HepG2 (cell line): ENCODE data around the gene TMEM86B.

Source experiments
- ATF2 ChIP-seq: sonication (generic); formaldehyde crosslinking; IDR thresholded peaks from 2 replicates; pipeline ENCODE4 v1.4.0; 2020; ENCODE audit warnings: missing genetic modification reagents
- CTCF ChIP-seq: sonication (generic); formaldehyde crosslinking; IDR thresholded peaks from 2 replicates; pipeline ENCODE4 v1.5.0; 2020; ENCODE audit warnings: mild to moderate bottlenecking, missing genetic modification reagents, moderate library complexity
- EED ChIP-seq: sonication (generic); formaldehyde crosslinking; IDR thresholded peaks from 2 replicates; pipeline ENCODE4 v1.5.0; 2020; ENCODE audit warnings: mild to moderate bottlenecking, missing genetic modification reagents
- EZH2 ChIP-seq: conservative IDR thresholded peaks from 2 replicates; pipeline ENCODE4 v1.6.1; 2012; ENCODE audit warnings: mild to moderate bottlenecking, low read depth, low read length, moderate library complexity
- FOXK1 ChIP-seq: sonication (generic); formaldehyde crosslinking; IDR thresholded peaks from 2 replicates; pipeline ENCODE4 v1.4.0; 2020; ENCODE audit warnings: low read depth, missing genetic modification reagents, borderline replicate concordance
- IRF9 ChIP-seq: sonication (generic); formaldehyde crosslinking; IDR thresholded peaks from 2 replicates; pipeline ENCODE4 v1.8.0; 2022; ENCODE audit warnings: missing genetic modification reagents, mild to moderate bottlenecking, borderline replicate concordance
- POLR2A ChIP-seq, 2 experiments: IDR thresholded peaks; 2 replicates each; pipeline ENCODE4 v1.6.1; 2011; ENCODE audit warnings: low read depth in 2 of 2, low read length in 2 of 2, mild to moderate bottlenecking in 1 of 2, moderate library complexity in 1 of 2; ENCODE audit not compliant: insufficient read depth in 1 of 2
- RAD21 ChIP-seq: fragments of 450-650 bp; formaldehyde crosslinking; IDR thresholded peaks from 2 replicates; pipeline ENCODE4 v1.5.0; 2020; ENCODE audit warnings: mild to moderate bottlenecking
- SIN3A ChIP-seq: IDR thresholded peaks from 2 replicates; pipeline ENCODE4 v1.6.1; 2011; ENCODE audit warnings: low read depth, mild to moderate bottlenecking, control low read depth, low read length, borderline replicate concordance
- SP2 ChIP-seq: sonication (generic); formaldehyde crosslinking; IDR thresholded peaks from 2 replicates; pipeline ENCODE4 v1.5.1; 2020; ENCODE audit warnings: mild to moderate bottlenecking, missing genetic modification reagents
- ZNF274 ChIP-seq: sonication (generic); formaldehyde crosslinking; IDR thresholded peaks from 2 replicates; pipeline ENCODE4 v1.5.1; 2020; ENCODE audit warnings: mild to moderate bottlenecking, missing genetic modification reagents
- ZNF280D ChIP-seq: sonication (generic); formaldehyde crosslinking; IDR thresholded peaks from 2 replicates; pipeline ENCODE4 v1.5.1; 2020; ENCODE audit warnings: mild to moderate bottlenecking, missing genetic modification reagents
- ZNF331 ChIP-seq: sonication (generic); formaldehyde crosslinking; IDR thresholded peaks from 2 replicates; pipeline ENCODE4 v1.4.0; 2020; ENCODE audit warnings: missing genetic modification reagents
- ZNF652 ChIP-seq: IDR thresholded peaks from 2 replicates; pipeline ENCODE4 v1.6.1; 2016; ENCODE audit warnings: low read depth, borderline replicate concordance

GRCh38 chr19:55213547-55213946 is 15.0 kb downstream of the TMEM86B start:
- TF ChIP-seq SP2 (CRISPR knock-in tag) = no peak
- no peak for TF ChIP-seq EED (CRISPR knock-in tag)
- TF ChIP-seq ZNF652 (CRISPR knock-in tag) = no peak
- no peak for TF ChIP-seq CTCF (CRISPR knock-in tag)
- no peak for TF ChIP-seq FOXK1
- no peak for TF ChIP-seq IRF9 (CRISPR knock-in tag)
- TF ChIP-seq ZNF331 = no peak
- no peak for TF ChIP-seq RAD21
- TF ChIP-seq POLR2A (IDR thresholded peaks at IDR 0.05; ENCODE audit: insufficient read depth in 1 of 2, low read depth in 2 of 2, low read length in 2 of 2) = no peak
- TF ChIP-seq ATF2 (CRISPR knock-in tag) = no peak
- TF ChIP-seq ZNF280D (CRISPR knock-in tag) = no peak
- no peak for TF ChIP-seq EZH2
- no peak for TF ChIP-seq ZNF274 (CRISPR knock-in tag)
- no peak for TF ChIP-seq SIN3A
